LHCN-M2 (cell line): ENCODE measurements around the gene FCGBP. TPM values are rescaled to one million over a fixed set of nuclear protein-coding genes. Genes with fewer than 3 reads are reported as not detected.

Source experiments
- DNase-seq: peaks from one replicate; pipeline ENCODE4 v3.0.0-alpha.2; 2012; ENCODE audit warnings: low read depth
- total RNA-seq: library from RNA; depleted of rRNA; stranded (reverse); fragments of >200 nt; gene quantifications from 2 replicates; pipeline ENCODE4 v1.2.3, GENCODE V29; 2014

The FCGBP gene
- total RNA-seq, 1 experiment from 2014 or later, result 0.06 TPM

DNA sequence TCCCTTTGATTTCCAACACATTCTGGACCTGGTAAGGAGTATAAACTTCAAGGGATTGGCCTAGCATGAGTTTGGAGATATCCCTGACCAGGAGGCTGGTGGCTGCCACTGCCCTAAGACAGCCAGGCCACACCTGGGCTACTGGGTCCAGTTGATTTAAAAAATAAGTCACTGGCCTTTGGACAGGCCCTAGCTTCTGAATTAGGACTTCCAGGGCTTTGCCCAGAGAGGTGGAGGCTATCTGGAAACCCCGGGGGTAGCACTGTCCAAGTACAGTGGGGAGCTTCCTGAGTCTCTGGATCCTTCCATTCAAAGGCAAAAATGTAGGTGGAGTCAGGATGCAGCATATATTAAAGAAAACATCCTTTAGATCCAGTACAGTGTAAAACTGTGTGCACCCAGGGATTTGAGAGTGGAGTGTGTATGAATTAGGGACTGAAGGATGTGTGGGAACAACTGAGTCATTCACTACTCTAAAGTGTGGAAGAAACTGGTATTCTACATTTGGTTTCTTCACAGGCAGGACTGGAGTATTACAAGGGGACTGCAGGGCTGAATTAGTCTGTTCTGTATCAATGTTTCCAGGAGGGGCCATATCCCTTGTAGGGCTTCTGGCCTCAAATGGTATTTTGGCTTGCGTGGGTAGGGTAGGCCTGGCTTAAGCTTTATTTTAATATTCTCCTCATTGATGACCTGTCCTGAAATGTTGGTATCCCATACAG lies 14.8 kb upstream of the FCGBP start:
- no peak for DNase-seq

DNA sequence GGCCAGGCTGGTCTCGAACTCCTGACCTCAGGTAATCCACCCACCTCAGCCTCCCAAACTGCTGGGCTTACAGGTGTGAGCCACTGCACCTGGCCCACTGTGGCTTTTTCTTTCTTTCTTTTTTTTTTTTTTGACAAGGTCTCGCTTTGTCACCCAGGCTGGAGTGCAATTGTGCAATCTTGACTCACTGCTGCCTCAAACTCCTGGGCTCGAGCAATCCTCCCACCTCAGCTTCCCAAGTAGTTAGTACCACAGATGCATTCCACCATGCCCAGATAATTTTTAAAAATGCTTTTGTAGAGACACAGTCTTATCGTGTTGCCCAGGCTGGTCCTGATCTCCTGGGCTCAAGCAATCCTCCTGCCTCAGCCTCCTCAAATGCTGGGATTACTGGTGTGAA lies 12.1 kb upstream of the FCGBP start:
- no peak for DNase-seq

- no peak for DNase-seq
These were observed 9.2 kb upstream of the FCGBP start for GRCh38 chr19:39943586-39943985.

GRCh38 chr19:39942366-39942730 lies 7.9 kb upstream of the FCGBP start:
- DNase-seq, result no peak

- DNase-seq, result peak; percentile 38
These were observed 7.4 kb upstream of the FCGBP start for GRCh38 chr19:39941615-39942365.

DNA sequence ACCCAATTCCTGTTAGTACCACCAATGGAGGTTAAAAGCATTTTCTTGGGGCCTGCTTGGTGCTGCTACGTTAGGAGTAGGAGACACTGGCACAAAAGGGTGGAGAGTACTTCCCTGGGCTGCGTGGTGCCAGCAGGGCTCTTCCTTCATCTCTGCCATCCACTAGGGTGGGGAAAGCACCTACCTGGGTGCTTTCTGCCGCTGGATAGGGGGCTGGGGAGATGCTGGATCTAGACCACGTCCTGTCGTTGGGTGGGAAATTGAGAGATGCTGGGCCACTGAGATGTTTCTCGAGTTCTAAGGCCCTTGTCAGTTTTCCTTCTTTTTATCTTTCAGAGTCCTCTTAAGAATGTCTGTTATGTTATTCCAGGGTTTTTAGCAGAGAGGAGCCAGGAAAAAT lies 6.7 kb upstream of the FCGBP start:
- no peak for DNase-seq

DNA sequence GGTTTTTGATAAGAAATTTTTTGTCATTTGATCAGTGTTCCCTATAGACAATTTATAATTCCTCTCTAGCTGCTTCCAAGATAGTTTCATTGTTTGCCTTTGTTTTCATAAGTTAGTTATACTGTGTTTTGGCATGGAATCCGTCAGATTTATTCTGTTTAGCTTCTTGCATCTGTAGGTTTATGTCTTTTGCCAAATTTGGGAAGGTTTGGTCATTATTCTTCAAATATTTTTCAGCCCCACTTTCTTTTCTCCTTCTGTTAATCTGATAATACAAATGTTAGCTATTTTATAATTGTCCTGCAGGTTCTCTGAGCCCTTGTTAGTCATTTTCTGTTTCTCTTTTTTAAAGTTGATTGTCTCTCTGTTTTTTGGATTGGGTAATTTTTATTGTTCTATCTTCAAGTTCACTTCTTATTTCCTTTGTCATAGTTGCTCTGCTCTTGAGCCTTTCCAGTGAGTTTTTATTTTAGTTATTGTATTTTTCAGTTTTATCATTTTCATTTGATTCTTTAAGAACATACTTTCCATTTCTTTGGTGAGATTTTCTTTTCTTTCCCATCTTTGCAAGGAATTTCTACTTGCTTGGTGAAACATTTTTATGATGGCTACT lies 5.9 kb upstream of the FCGBP start:
- no peak for DNase-seq

DNA sequence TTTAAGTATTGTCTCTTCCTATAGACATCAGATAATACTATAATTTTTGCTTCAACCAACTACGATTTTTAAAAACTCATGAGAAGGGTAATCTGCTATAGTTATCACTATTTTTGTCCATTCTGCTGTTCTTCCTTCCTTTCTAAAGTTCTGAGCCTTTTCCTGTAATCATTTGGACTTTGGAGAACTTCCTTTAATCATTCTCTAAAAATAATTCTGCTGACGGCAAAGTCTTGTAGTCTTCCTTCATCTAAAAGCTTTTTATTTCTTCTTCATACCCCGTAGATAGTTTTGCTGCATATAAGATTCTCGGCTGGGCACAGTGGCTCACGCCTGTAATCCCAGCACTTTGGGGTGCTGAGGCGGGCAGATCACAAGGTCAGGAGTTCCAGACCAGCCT lies 5.1 kb upstream of the FCGBP start:
- DNase-seq, result no peak

DNA sequence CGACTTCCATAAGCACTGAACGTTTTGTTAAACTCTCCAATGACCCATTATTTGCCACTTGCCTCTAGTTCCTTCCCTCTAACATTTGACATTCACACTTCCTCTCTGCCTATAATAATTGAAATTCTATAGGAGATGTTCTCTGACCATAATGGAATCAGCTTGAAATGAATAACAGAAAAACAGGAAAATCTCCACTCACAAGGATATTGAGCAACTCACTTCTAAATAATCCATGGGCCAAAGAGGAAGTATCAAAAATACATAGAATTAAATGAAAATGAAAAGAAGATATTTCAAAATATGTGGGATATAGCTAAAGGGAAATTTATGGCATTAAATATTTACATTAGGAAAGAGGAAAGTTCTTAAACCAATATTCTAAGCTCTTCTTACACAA lies 3.4 kb upstream of the FCGBP start:
- no peak for DNase-seq

DNA sequence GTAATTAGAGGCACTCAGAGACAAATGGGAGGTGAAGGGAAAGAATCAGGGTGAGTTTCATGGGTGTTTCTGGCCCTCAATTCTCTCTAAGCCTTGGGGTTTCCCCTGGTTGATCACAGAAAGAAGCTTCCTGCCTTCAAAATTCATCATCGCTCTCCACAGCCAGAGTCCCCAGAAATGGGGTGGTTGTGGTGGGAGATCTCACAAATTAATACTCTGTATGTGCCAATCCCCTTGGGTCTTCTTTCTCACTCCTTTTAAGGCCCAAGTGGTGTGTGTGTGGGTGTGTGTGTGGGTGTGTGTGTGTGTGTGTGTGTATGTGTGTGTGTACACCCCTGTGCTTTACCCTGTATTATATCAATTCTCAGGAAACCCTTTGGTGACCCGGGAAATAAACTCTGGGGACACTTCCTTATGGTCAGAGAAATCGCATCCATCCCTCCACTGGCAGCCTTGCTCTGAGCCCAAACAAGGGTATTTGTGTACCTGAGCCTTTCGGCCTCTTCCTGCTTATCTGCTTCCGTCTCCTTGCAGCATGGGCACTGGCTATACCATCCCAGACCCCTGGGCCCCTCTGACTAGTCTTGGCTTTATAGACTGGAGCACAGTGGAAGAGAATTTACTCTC lies 2.8 kb upstream of the FCGBP start:
- no peak for DNase-seq

DNA sequence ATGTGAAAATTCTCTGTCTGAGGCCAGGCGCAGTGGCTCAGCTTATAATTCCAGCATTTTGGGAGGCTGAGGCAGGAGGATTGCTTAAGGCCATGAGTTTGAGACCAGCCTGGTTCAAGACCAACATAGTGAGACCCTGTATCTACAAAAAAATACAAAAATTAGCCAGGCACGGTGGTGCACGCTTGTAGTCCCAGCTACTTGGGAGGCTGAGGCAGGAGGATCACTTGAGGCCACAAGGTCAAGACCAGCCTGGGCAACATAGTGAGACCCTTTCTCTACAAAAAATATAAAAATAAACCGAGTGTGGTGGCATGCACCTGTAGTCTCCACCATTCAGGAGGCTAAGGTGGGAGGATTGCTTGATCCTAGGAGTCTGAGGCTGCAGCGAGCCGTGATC lies 2.2 kb upstream of the FCGBP start:
- no peak for DNase-seq

DNA sequence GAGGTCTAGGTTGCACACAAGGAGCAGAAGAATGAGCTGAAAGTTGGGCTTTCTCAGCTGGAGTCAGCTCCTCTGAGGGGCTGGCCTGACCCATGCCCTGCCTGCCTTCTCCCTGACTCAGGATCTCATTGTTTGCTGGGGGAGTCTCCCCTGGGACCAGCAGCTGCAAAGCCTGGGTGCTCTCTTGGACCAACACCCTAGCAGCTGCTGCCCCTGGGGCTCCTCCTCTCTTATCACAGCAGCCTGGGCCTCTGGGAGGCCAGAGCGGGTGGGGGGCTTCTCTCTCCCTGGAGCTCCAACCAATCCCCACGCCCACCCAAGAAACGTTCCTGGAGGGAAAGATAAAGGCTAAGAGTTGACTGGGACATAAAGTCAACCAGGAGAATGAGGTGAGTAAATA lies 1.6 kb upstream of the FCGBP start:
- DNase-seq, result no peak

DNA sequence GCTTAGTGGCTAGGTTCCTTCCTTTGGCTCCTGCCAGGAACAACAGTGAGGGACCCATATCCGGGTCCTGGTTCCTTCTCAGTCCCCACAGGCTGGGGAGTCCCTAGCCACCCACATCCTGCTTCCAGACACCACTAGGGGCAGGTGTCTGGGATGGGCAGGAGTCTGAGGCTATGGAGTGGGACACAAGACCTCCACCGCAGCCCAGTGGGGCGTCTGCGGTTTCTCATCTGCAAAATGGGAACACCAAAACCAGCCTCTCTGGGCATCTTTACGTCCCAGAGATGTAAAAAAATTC lies 879 bp upstream of the FCGBP start:
- no peak for DNase-seq

- no peak for DNase-seq
These were observed 4.7 kb downstream of the FCGBP start for GRCh38 chr19:39929750-39930149.

- DNase-seq, result no peak
These were observed 6.1 kb downstream of the FCGBP start for GRCh38 chr19:39928357-39928725.

GRCh38 chr19:39927524-39928356 lies 6.7 kb downstream of the FCGBP start:
- DNase-seq, result no peak

DNA sequence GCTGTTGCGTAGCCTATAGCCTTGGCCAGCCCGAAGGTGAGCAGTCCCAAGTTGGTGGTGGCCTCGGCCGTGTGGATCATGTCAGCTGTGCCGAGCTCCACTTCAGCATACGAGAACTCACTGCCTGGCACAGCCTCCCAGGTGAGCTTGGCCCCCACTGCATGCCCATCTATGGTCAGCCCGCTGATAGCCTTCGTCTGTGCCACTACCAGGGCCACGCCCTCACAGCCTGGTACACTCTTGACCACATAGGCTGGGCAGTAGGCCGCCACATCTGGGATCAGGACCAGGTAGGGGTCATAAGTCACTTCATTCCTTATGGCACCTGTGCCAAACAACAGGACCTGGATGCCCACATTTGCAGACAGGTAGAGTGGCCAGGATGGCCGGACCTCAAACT lies 7.4 kb downstream of the FCGBP start:
- DNase-seq, result no peak

DNA sequence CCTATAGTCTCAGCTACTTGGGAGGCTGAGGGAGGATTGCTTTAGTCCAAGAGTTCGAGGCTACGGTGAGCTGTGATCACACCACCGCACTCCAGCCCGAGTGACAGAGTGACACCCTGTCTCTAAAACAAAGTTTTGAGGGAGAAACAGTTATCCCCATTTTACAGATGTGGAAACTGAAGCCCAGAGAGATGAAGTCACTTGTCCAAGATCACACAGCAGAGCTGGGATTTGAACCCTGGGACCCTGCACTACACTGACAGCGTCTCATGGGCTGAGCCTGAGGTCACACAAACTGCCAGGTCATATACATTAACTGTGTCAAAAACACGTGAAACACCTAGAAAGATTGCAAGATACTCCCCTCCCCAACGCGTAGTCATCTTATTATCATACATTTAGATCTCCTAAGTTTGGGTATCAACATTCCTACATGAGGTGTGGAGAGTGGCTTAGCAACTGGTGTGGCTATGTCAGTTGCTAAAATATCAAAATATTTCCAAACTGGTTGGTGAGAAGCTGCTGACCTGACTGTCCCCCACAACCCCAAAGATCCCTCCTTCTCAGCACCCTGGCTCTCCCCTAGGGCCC lies 8.2 kb downstream of the FCGBP start:
- DNase-seq, result no peak

- no peak for DNase-seq
These were observed 9.5 kb downstream of the FCGBP start for GRCh38 chr19:39924952-39925351.

- DNase-seq, result no peak
These were observed 10.0 kb downstream of the FCGBP start for GRCh38 chr19:39924389-39924788.

- no peak for DNase-seq
These were observed 10.6 kb downstream of the FCGBP start for GRCh38 chr19:39923862-39924261.

- no peak for DNase-seq
These were observed 14.5 kb downstream of the FCGBP start for GRCh38 chr19:39919976-39920375.
